Vagina (tissue), 2 donors: ENCODE measurements around the gene ANXA5. TPM values are rescaled to one million over a fixed set of nuclear protein-coding genes. Genes with fewer than 3 reads are reported as not detected.
"Not testable (repeated sequence)": the region's sequence is repeated elsewhere in the genome, so short reads cannot be mapped to it uniquely, and the experiment has no call there.

Experiments
- DNase-seq, 2 donors: peaks; one replicate each; pipeline ENCODE4 v3.0.0-alpha.2; 2017; ENCODE audit errors: extremely low spot score in 2 of 2
- H3K27ac ChIP-seq: fragments of 200-600 bp; sonication (generic); one replicate; pipeline ENCODE4 v1.5.1; 2019
- H3K27me3 ChIP-seq: fragments of 200-600 bp; sonication (generic); one replicate; pipeline ENCODE4 v1.5.1; 2019
- H3K36me3 ChIP-seq, 2 donors: fragments of 200-600 bp; sonication (generic); one replicate each; pipeline ENCODE4 v1.5.1; 2017 to 2019
- H3K4me1 ChIP-seq: fragments of 200-600 bp; sonication (generic); one replicate; pipeline ENCODE4 v1.5.1; 2019
- H3K4me3 ChIP-seq, 2 donors: fragments of 200-600 bp; sonication (generic); 1 replicate in 1 of 2; 2 replicates in 1 of 2; pipeline ENCODE4 v1.5.1; 2016 to 2019
- H3K9me3 ChIP-seq: fragments of 200-600 bp; sonication (generic); one replicate; pipeline ENCODE4 v1.5.1; 2019
- CTCF ChIP-seq, 3 experiments: fragments of 450-650 bp in 2 of 3; fragments of 200-600 bp in 1 of 3; sonication (generic) in 1 of 3; IDR thresholded peaks; one replicate each; pipeline ENCODE4 v1.5.1; 2017 to 2019; ENCODE audit warnings: antibody characterized with exemption in 3 of 3, mild to moderate bottlenecking in 2 of 3, moderate library complexity in 2 of 3
- POLR2A ChIP-seq, 2 donors: fragments of 450-650 bp; IDR thresholded peaks; one replicate each; pipeline ENCODE4 v1.6.1; 2017; ENCODE audit warnings: antibody characterized with exemption in 2 of 2, mild to moderate bottlenecking in 2 of 2, moderate library complexity in 2 of 2
- POLR2AphosphoS5 ChIP-seq, 2 donors: sonication (generic); formaldehyde crosslinking; IDR thresholded peaks; one replicate each; pipeline ENCODE4 v1.9.0; 2017; ENCODE audit warnings: antibody characterized with exemption in 2 of 2, mild to moderate bottlenecking in 2 of 2, low read depth in 1 of 2; ENCODE audit not compliant: insufficient read depth in 1 of 2
- intact Hi-C: fragments of 100-400 bp; cut with DNase I; formaldehyde crosslinking; loops from one replicate; pipeline ENCODE4 v1.15.1; 2023
- total RNA-seq: library from RNA; depleted of rRNA; stranded (reverse); fragments of >200 nt; gene quantifications from one replicate; pipeline ENCODE4 v1.2.3, GENCODE V29; 2016

The ANXA5 gene
- total RNA-seq, 1 donor from 2014 or later, result 197 TPM

- no peaks in the 10 kb centered on the region for H3K4me1 ChIP-seq
- H3K27ac ChIP-seq, result no peak overlapping the region
- peaks cover 0 to 28% of the 10 kb centered on the region in 2 donors for H3K36me3 ChIP-seq
- H3K9me3 ChIP-seq, result no peaks in the 10 kb centered on the region
- no peak for DNase-seq
- TF ChIP-seq POLR2AphosphoS5 (IDR thresholded peaks at IDR 0.05; ENCODE audit: insufficient read depth in 1 of 2, low read depth in 1 of 2) (no peak), CTCF (IDR thresholded peaks at IDR 0.05) (no peak), POLR2A (IDR thresholded peaks at IDR 0.05) (no peak)
- no peaks in the 10 kb centered on the region for H3K27me3 ChIP-seq
- no peak overlapping the region for H3K4me3 ChIP-seq
- intact Hi-C loops, result no loop called here
These were observed 31.4 kb downstream of the ANXA5 start for GRCh38 chr4:121665371-121665770.

GRCh38 chr4:121662225-121662624 lies 34.6 kb downstream of the ANXA5 start:
- no peak for DNase-seq
- Histone ChIP-seq H3K36me3 (no peaks in the 10 kb centered on the region), H3K4me3 (no peak overlapping the region), H3K27me3 (no peaks in the 10 kb centered on the region), H3K9me3 (no peaks in the 10 kb centered on the region), H3K4me1 (no peaks in the 10 kb centered on the region), H3K27ac (no peak overlapping the region)
- intact Hi-C loops, result no loop called here
- TF ChIP-seq POLR2AphosphoS5 (IDR thresholded peaks at IDR 0.05; ENCODE audit: insufficient read depth in 1 of 2, low read depth in 1 of 2), result no peak
- TF ChIP-seq POLR2A (IDR thresholded peaks at IDR 0.05), result no peak
- no peak for TF ChIP-seq CTCF (IDR thresholded peaks at IDR 0.05)

- H3K4me1 ChIP-seq, H3K4me3 ChIP-seq, H3K36me3 ChIP-seq, DNase-seq, intact Hi-C loops, H3K27me3 ChIP-seq, H3K27ac ChIP-seq, H3K9me3 ChIP-seq: not testable (repeated sequence)
These were observed 36.4 kb downstream of the ANXA5 start for GRCh38 chr4:121660175-121660933.

GRCh38 chr4:121658125-121658524 lies 38.7 kb downstream of the ANXA5 start:
- H3K36me3 ChIP-seq, result no peaks in the 10 kb centered on the region
- no peak for DNase-seq
- no peak overlapping the region for H3K4me3 ChIP-seq
- no peaks in the 10 kb centered on the region for H3K9me3 ChIP-seq
- no peaks in the 10 kb centered on the region for H3K27me3 ChIP-seq
- no peaks in the 10 kb centered on the region for H3K4me1 ChIP-seq
- intact Hi-C loops, result no loop called here
- no peak overlapping the region for H3K27ac ChIP-seq
- TF ChIP-seq CTCF (IDR thresholded peaks at IDR 0.05), result no peak
- TF ChIP-seq POLR2A (IDR thresholded peaks at IDR 0.05), result no peak
- TF ChIP-seq POLR2AphosphoS5 (IDR thresholded peaks at IDR 0.05; ENCODE audit: insufficient read depth in 1 of 2, low read depth in 1 of 2), result no peak

- no peaks in the 10 kb centered on the region for H3K27me3 ChIP-seq
- no peak for DNase-seq
- no peaks in the 10 kb centered on the region for H3K36me3 ChIP-seq
- intact Hi-C loops, result no loop called here
- no peak overlapping the region for H3K27ac ChIP-seq
- TF ChIP-seq POLR2A (IDR thresholded peaks at IDR 0.05) (no peak), POLR2AphosphoS5 (IDR thresholded peaks at IDR 0.05; ENCODE audit: insufficient read depth in 1 of 2, low read depth in 1 of 2) (no peak), CTCF (IDR thresholded peaks at IDR 0.05) (no peak)
- no peaks in the 10 kb centered on the region for H3K4me1 ChIP-seq
- H3K9me3 ChIP-seq, result no peaks in the 10 kb centered on the region
- no peak overlapping the region for H3K4me3 ChIP-seq
These were observed 40.5 kb downstream of the ANXA5 start for GRCh38 chr4:121656269-121656641.
